ENCODE measurements around the gene TMEM201.
"Not testable (repeated sequence)": the region's sequence is repeated elsewhere in the genome, so short reads cannot be mapped to it uniquely, and the experiment has no call there.

The TMEM201 gene, protein sequence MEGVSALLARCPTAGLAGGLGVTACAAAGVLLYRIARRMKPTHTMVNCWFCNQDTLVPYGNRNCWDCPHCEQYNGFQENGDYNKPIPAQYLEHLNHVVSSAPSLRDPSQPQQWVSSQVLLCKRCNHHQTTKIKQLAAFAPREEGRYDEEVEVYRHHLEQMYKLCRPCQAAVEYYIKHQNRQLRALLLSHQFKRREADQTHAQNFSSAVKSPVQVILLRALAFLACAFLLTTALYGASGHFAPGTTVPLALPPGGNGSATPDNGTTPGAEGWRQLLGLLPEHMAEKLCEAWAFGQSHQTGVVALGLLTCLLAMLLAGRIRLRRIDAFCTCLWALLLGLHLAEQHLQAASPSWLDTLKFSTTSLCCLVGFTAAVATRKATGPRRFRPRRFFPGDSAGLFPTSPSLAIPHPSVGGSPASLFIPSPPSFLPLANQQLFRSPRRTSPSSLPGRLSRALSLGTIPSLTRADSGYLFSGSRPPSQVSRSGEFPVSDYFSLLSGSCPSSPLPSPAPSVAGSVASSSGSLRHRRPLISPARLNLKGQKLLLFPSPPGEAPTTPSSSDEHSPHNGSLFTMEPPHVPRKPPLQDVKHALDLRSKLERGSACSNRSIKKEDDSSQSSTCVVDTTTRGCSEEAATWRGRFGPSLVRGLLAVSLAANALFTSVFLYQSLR

DNA sequence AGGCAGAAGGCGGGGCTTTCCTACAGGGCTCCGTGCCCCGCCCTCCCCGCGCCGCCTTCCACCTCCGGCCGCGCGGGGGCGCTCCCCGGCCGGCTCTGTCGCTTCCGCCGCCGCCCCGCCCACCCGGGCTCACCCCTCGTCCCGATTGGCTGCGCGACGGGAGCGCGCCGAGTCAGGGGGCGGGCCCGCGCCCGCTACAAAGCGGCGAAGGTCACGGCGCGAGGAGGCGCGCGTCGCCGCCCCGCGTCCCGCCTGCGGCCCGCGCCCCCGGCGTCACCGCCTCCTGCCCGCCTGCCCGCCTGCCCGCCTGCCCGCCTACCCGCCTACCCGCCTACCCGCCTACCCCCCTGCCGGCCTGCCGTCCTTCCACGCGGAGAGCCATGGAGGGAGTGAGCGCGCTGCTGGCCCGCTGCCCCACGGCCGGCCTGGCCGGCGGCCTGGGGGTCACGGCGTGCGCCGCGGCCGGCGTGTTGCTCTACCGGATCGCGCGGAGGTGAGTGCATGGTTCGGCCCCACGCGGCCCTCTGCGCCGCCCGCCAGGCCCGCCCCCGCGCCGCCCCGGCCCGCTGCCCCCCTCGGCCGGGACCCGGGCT, at the start of gene TMEM201:
TSS of gene TMEM201 (plus strand) at position 361 of the 593 bp plus-strand sequence. CDS start at position 381, 20 bp downstream.
- peak; percentile 85 to 97 for DNase-seq

DNA sequence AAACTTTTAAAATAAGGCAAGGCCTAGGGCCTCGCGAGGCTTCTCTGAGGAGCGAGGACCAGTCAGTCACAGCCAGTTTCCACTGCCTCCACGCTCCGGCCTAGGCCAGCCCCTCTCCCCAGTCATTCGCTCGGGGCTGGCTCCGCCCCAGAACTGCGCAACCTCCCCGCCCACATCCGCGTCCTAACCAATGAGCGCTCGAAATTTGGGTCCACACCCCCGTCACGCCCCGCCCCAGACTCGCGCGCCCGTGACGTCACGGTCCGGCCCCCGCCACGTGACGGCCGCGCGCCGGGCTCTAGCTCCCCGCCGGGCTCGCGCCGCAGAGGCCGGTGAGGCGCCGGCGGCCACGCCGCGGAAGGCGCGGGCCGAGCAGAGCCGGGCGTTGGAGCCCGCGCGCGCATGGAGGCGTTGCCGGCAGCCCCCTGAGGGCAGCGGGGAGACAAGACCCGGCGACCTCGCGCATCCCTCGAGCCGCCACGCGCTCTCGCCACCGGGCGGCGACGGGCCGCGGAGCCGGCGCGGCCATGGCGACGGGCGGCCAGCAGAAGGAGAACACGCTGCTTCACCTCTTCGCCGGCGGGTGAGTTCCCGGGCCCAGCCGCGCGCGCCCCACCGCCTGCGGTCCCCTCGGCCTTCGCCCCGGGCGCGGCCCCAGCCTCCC, 49.4 kb upstream of the TMEM201 start, which contains the start of gene SLC25A33:
TSS of gene SLC25A33 (plus strand) at position 301 of the 664 bp plus-strand sequence. CDS start at position 528, 227 bp downstream.
- DNase-seq = peak; percentile 94 to 100

DNA sequence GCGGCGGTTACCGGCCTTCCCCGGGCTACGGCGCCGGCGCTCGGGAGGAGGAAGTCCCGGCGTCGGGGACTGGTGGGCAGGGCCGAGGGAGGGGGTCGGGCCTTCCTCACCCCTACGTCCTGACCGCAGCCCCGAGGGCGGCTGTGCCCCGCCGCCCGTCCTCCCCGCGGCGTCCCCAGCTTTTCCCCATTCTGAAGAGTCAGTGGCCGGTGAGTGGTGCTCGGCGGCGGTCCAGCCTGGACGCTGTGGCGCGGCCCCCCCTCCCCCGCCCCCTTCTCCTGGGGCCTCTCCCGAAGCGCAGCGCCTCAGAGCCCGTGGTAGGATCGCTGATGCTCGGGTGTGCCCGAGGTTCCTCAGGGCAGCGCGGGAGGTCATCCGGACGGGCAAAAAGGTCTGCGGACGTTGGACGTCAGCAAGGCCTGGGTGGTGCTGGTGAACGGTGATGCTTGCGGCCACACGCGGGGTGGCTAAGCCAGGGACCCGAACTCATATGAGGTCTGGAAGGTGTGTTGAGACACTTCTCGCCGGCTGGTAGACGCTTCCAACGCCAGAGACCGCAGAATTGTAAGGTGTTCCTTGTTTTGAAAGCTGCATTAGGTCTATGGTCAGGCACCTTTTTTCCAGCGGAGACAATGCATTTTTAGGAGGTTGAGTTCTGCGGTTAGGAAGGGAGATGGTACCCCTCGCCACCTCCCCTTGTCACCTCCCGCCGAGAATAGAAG, 48.7 kb upstream of the TMEM201 start:
- DNase-seq = peak; percentile 54 to 63

DNA sequence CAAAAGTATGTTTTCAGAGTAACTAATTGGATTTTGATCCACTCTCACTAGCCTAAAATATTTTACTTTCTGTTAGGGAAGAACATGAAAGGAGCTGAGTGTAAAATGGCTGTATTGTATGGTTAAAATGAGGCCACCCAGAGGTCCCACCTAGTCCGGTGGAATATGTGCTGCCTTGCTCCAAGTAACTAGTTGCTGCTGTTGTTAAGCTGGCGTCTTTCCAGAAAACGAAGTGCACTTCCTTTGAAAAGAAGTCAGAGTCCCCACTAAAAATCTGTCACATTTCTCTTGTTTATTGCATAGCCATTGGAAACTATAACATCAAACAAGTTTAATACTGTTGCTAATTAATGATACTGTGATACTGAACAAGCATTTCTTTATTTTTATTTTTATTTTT, 46.3 kb upstream of the TMEM201 start:
- no peak for DNase-seq

DNA sequence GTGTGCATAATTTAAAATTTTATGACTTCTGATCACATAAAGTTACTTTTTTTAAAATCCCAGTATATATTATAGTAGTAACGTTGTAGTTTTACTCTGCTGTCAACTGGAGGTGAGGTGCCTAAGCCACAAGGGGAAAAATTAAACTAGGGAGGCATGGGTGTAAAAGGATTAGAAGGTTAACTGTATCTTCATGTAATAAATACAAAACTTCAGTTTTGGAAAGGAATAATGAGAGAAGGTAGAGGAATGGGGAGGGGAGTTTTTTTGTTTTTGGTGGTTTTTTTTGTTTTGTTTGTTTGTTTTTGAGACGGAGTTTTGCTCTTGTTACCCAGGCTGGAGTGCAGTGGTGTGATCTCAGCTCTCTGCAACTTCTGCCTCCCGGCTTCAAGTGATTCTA, 43.8 kb upstream of the TMEM201 start:
- DNase-seq = no peak

DNA sequence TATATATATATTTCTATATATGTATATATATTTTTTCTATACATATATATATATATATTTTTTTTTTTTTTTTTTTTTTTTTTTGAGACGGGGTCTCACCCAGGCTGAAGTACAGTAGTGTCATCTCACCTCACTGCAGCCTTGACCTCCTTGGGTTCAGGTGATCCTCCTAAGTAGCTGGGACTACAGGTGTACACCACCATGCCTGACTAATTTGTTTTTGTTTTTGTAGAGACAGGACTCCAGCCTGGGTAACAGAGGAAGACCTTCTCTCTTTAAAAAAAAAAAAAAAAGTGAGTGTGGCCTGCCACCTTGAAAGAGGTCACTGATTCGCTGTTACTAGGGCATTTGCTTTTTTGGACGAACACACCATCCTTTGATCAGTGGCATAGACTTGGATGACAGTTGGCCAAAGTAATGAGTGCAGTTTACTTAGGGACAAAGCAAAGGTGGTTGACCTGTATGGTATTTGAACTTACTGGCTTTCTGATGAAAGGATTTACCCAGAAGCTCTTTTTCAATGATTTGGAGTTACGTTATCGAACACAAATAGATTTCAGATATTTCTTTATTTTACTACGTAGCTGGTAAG, 38.7 kb upstream of the TMEM201 start:
- DNase-seq = no peak

DNA sequence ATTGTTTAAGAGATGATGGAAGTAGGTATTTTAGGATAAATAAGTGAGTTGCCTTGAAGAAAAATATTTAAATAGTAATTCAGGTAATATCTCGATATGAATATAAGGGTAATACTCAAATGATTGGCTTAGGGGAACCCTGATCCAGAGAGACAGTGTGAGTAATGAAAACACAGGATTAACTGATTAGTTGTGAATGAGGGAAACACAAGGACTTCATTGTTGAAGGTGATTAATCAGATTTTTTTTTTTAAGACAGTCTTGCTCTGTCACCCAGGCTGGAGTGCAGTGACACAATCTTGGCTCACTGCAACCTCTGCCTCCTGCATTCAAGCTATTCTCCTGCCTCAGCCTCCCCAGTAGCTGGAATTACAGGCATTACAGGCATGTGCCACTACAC, 36.7 kb upstream of the TMEM201 start:
- DNase-seq = no peak

DNA sequence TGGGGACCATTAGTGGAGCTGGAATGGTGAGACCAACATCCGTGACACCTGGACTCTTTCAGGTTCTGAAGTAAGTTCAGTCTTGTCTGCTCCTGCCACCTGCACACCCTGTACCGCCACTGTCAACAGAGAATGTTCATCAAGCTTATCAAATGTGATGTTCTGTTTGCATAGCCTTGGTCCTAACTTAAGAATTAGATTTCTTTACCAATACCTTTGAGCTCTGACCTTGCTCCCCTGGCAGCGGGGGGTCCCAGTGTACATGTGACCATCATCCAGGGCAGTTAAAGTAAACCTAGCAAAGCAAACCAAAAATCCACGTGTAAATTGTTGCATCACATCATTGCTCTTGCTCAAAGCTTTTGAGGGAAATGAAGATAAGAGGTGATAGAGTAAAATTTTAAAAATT, 35.0 kb upstream of the TMEM201 start:
- no peak for DNase-seq

DNA sequence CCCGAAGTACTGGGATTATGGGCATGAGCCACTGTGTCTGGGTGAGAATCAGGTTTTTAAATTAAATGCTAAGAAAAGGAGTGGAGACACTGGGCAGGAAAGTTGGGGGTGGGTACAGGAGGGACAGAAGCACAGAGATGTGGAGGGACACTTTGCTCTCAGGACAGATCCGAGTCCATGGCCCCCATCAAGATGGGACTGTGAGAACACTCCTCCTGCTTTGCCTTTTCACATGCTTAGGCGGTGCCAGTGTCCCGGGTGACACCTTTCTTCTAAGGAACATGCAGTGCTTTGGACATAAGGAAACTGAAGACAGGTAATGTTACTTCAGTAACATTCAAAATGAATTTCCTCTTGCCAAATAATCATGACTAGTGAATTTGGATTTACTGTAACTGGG, 32.8 kb upstream of the TMEM201 start:
- no peak for DNase-seq

DNA sequence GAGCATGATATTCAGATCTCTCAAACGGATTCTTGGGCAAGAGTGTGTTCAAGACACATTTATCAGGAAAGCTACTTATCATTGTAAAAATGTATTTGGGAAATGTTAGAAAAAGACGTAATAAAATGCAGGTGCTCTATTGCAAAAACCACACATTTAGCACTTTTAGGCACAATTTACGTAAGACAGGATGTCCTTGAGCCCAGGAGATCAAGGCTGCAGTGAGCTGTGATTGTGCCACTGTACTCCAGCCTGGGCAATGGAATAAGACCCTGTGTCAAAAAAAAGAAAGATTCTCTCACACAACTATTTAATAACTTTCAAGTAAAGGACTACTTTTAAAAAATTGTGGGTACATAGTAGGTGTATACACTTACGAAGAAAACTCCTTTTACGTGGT, 31.1 kb upstream of the TMEM201 start:
- DNase-seq = no peak

DNA sequence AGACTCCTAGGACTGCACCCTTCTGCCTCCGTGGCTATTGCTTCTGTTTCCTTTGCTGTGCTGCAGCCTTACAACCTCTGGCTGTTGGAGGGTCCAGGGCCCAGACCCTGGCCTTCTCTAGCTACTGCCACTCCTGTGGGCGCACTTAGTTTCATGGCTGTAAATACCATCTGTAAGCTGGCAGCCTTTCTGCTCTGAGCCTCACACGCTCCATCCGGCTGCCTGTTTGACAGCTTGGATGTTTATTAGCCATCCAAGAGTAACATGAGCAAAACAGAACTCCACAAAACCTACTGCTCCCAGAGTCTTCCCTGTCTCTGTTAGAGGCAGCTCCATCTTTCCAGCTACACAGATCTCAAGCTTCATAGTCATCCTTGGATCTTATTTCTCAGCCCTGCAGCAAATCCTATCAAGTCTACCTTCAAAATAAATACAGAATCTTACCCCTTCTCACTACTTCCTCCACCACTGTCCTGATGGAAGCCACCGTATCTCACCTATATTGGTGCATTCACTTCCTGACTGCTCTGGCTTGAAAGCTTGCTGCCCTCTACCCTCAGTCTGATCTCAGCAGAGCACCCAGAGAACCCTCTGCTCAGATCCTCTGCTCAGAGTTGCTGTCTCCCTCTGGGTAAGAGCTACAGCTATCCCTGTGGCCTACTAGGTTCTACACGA, 30.3 kb upstream of the TMEM201 start:
- DNase-seq = no peak

DNA sequence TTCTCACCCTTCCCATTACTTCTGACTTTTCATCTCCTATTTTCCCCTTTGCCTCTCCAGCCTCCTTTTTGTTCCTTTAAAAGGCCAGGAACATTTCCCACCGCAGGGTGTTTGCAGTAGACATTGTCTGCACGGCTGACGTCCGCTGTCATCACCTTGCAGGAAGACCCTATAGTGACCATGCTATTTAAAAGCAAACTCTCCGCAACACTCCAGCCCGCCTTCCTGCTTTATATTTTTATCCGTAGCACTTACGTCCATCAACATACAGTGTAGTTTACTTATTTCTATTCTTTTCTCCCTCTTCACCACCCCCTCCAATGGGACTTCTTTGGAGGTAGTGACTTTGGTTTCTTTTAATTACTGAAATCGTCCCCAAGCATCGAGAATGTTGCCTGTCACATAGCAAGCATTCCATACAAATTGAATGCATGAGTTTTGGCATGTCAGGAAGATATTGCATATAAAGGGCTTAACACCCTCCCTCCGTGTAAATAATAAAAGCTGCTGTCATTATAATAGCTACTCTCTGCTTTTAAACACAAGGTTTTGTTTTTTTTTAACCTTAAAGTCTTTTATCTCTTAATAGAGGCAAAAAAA, 29.7 kb upstream of the TMEM201 start:
- DNase-seq = no peak

DNA sequence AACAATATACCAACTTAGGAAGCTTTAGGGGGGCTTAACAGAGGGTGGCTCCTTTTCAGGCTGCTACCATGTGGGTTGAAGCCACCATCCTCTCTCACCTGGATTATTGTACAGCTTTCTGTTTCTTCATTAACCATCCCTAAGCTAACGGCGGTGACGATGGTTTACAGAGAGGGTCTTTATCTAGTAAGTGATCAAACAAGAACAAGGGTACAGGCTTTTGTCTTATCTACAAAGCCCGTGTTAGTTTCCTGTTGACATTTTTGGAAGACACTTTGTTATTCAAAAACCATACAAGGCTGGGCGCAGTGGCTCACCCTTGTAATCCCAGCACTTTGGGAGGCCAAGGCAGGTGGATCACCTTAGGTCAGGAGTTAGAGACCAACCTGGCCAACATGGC, 29.0 kb upstream of the TMEM201 start:
- DNase-seq = no peak

DNA sequence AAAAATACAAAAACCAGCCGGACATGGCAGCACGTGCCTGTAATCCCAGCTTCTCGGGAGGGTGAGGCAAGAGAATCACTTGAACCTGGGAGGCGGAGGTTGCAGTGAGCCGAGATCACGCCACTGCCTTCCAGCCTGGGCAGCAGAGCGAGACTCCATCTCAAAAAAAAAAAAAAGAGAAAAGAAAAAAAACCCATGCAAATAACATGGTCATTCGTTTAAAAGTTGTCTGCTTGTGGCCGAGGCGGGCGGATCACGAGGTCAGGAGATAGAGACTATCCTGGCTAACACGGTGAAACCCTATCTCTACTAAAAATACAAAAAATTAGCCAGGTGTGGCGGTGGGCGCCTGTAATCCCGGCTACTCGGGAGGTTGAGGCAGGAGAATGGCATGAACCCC, 28.6 kb upstream of the TMEM201 start:
- DNase-seq = not testable (repeated sequence)

DNA sequence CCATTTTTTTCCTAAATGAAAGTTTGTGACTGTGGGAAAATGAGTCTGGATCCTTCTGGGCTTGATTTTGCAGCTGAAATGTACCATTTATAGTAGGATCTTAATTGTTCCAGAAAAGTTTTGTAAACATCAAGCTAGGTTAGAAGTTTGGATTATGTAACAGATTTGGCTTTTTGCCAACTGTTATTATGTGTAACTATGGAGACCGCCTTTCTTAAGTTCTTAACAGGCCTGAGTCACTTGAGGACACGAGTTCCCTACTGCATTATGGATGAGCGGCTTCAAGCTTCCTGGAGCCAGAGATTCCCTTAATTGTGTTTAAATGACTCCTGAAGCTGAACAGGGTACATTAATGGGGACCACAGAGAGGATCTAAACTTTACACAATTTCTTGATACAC, 27.3 kb upstream of the TMEM201 start:
- peak; percentile 79 to 95 for DNase-seq

DNA sequence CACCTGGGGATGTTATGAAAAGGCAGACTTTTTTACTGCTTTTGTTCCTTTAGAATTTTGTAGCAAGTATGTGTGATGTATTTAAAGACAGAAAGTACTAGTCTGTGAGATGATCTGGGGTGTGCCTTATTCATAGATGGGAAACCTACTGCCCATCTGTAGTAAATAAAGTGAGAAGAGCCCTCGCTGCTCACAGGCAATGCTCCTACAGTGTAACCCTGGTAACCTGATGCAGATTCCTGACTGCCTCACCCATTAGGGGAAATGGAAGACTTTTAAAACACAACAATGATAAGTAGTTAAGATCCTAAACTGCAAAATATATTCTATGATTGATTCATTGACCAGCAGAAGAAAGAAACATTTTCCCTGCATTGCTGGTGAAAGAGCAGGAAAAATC, 19.4 kb upstream of the TMEM201 start:
- DNase-seq = no peak

DNA sequence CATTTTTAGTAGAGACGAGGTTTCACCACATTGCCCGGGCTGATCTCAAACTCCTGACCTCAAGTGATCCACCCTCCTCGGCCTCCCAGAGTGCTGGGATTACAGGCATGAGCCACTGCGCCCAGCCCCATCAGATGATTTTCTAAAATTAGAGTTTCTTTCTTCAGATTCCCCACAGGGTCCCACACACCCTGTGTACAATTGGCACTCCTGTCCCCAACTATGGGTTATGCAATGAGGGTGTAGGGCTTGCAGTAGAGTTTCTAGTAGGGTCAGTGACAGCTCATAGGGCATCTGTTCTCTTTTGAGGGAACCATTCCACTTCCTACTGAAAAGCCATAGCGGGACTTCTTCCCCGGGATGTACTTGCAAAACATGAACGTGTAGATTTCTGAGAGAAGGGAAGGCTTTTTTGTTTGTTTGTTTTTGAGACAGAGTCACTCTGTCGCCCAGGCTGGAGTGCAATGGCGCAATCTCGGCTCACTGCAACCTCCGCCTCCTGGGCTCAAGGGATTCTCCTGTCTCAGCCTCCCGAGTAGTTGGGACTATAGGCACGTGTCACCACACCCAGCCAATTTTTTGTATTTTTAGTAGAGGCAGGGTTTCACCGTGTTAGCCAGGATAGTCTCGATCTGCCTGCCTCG, 17.7 kb upstream of the TMEM201 start:
- DNase-seq = peak; percentile 27 to 75

DNA sequence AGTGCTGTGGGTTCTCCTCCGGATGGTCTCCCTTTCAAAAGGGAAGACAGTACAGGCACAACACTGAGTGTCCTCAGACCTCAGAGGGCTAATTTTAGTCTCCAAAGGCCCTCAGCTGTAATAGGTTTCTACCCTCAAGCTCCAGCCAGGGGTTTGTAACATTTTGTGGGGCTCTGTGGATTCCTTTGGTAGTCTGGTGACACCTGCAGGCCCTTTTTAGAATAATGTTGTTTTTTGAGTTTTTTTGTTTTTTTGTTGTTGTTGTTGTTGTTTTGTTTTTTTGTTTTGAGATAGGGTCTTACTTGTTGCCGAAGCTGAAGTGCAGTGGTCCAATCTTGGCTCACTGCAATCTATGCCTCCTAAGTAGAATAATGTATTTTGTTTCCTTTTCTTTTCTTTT, 15.0 kb upstream of the TMEM201 start:
- peak; percentile 8 to 18 for DNase-seq

DNA sequence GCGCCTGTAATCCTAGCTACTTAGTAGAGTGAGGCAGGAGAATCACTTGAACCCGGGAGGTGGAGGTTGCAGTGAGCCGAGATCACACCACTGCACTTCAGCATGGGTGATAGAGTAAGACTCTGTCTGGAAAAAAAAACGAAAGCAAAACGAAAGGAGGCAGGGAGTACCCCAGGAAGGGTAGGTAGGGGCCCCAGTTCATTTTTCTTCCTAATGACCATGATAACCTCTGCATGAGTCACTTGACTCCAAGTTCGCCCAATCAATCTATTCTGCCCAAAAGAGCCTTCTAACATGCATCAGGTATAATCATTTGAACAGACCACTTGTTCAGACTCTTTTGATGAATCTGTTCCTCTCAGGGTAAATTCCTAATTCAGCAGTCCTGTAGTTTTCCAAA, 13.2 kb upstream of the TMEM201 start:
- no peak for DNase-seq

DNA sequence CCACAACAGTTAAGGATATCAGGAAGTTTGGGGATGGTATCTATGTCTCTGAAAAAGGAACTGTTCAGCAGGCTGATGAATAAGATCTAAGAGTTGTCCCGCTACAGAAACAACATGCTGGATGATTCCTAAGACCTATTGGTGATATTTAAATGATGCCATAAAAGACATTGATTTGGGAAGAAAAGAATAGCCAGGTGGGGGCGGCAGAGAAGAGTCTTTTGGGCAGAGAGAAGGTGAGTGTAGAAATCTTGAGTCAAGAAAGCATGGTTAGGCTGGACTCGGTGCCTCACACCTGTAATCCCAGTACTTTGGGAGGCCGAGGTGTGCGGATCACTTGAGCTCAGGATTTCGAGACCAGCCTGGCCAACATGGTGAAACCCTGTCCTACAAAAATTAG, 11.8 kb upstream of the TMEM201 start:
- no peak for DNase-seq

DNA sequence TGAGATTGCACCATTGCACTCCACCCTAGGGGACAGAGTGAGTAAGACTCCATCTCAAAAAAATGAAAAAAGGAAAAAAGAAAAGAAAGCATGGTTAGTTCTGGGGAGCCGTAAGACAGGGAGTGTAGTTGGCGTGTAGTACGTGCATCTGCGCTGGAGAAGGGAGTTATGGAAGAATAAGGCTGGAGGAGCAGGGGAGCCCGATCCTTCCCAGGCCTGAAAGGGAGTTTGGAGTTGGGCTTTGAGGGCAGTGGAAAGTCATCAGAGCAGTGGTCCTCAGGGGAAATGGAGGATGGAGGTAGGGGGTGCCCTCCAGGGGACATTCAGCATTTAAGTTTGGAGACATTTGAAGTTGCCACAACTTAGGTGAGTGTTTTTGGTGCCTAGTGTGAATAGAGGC, 11.3 kb upstream of the TMEM201 start:
- no peak for DNase-seq

All from inflammatory macrophage treated with lipopolysaccharide for 1 hour (primary cell).